Measurements from ENCODE around the gene AOPEP. TPM values are rescaled to one million over a fixed set of nuclear protein-coding genes. Genes with fewer than 3 reads are reported as not detected.

Gene AOPEP
- total and polyA plus RNA-seq, 2 of the 13 experiments (the other 11 are each of a cell fraction or from before 2014, with no cell fraction given), result 22.2 to 41.6 TPM

- DNase-seq (ENCODE audit: low spot score) (no peak), ATAC-seq (no peak), FAIRE-seq (no peak)
- intact Hi-C loops (cut with micrococcal nuclease; ENCODE audit: unreplicated experiment), result no loop called here
- H3K27me3 ChIP-seq (ENCODE audit: control insufficient read depth in 1 of 2, insufficient read depth in 2 of 2, low read length in 2 of 2), result no peaks in the 10 kb centered on the region
- no peak overlapping the region for H2AFZ ChIP-seq (ENCODE audit: low read length)
- H3K4me3 ChIP-seq (replicated peaks in 1 of 3; ENCODE audit: insufficient read depth in 1 of 3, low read depth in 2 of 3, low read length in 3 of 3), result no peak overlapping the region
- H3K27ac ChIP-seq (ENCODE audit: extremely low read length, insufficient read depth, low read length), result no peak overlapping the region
- no peak overlapping the region for H3K9ac ChIP-seq (ENCODE audit: insufficient read depth, low read depth, low read length)
- H3K79me2 ChIP-seq (ENCODE audit: insufficient read depth, low read length), result no peaks in the 10 kb centered on the region
- 94% methylated on average over 3 of the region's 3 CpGs for WGBS (ENCODE audit: low lambda C conversion rate)
- no peaks in the 10 kb centered on the region; a peak in 1 of 5 replicates for H3K36me3 ChIP-seq (replicated peaks in 1 of 2; ENCODE audit: control insufficient read depth in 1 of 2, insufficient read depth in 2 of 2, low read length in 2 of 2)
- in situ Hi-C loops (cut with HindIII; ENCODE audit: extremely low pct_ligation_motif_present, low pct_unique_long_range_greater_than_20kb), result no loop called here
- H3K4me2 ChIP-seq (ENCODE audit: low read depth, low read length), result no peak overlapping the region
- no peaks in the 10 kb centered on the region for H3K9me3 ChIP-seq (ENCODE audit: low read length)
- ChIA-PET CTCF (ENCODE audit: low intra/inter-chr PET ratio, low total read pairs) (no interaction called here), POLR2A (no interaction called here)
- H3K4me1 ChIP-seq (ENCODE audit: insufficient read depth, low read length), result peaks cover 59% of the 10 kb centered on the region
- BruUV-seq (replicated peaks), result no TSS peak
- H4K20me1 ChIP-seq (ENCODE audit: insufficient read depth, low read length), result no peaks in the 10 kb centered on the region
- TF ChIP-seq XBP1 (CRISPR knock-in tag; IDR thresholded peaks at IDR 0.05) (no peak), ARID4A (CRISPR knock-in tag; IDR thresholded peaks at IDR 0.05; ENCODE audit: borderline replicate concordance) (no peak), ZNF879 (CRISPR knock-in tag; IDR thresholded peaks at IDR 0.05) (no peak), ZNF441 (CRISPR knock-in tag; IDR thresholded peaks at IDR 0.05; ENCODE audit: borderline replicate concordance) (no peak), YY1 (IDR thresholded peaks at IDR 0.05; ENCODE audit: insufficient read depth, insufficient replicate concordance, low read depth, low read length) (no peak), NFE2 (CRISPR knock-in tag; IDR thresholded peaks at IDR 0.05) (no peak), GTF3A (CRISPR knock-in tag; conservative IDR thresholded peaks at IDR 0.05) (no peak), ZNF773 (CRISPR knock-in tag; IDR thresholded peaks at IDR 0.05; ENCODE audit: borderline replicate concordance) (no peak), ZNF143 (CRISPR knock-in tag; IDR thresholded peaks at IDR 0.05) (no peak), ZNF367 (CRISPR knock-in tag; IDR thresholded peaks at IDR 0.05; ENCODE audit: borderline replicate concordance) (no peak), ZBTB43 (CRISPR knock-in tag; conservative IDR thresholded peaks at IDR 0.05) (no peak), ZFP36L2 (CRISPR knock-in tag; IDR thresholded peaks at IDR 0.05) (no peak), CEBPZ (IDR thresholded peaks at IDR 0.05; ENCODE audit: low read length) (no peak), RNF219 (CRISPR knock-in tag; IDR thresholded peaks at IDR 0.05) (no peak), MED8 (CRISPR knock-in tag; IDR thresholded peaks at IDR 0.05; ENCODE audit: insufficient replicate concordance) (no peak)
Measured at GRCh38 chr9:94946256-94946655, 219.8 kb downstream of the AOPEP start.
